Midbrain (tissue), 1 donor: ENCODE measurements around the gene BICDL2.
A peak's percentile ranks its signal among the peaks of the same experiment; 100 is the strongest.
"Not testable (repeated sequence)": the region's sequence is repeated elsewhere in the genome, so short reads cannot be mapped to it uniquely, and the experiment has no call there.

Experiments
- DNase-seq: peaks from one replicate; lab custom pipeline; 2025; lab: John Stamatoyannopoulos, UW

Gene BICDL2

DNA sequence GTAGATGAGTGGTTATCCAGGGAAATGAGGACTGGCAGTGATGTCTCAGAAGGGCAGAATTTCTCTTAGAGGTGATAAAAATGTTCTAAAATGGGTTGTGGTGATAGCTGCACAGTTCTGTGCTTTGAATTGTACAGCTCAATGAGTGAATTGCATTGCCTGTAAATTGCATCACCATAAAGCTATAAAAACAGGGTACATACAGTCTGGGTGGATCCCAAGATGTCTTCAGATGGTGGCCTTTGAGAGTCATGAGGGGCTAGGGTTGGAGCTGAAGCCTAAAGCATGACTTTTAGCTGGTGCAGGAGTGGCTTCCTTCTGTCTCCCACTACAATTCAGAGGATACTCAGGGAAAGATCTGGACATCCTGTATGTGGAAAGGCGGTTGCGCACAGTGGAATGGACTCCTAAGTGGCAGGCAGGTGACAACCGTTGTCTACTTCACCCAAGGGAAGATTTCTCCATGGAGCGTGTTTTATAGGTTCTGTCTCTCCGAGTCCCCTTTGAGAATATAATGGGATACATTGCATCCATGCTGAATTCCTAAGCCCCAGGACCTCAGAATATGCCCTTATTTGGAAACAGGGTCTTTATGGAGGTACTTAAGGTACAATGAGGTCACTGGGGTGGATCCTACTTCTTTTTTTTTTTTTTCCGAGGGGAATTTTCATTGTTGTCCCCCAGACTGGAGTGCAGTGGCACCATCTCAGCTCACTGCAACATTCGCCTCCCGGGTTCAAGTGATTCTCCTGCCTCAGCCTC is 27.1 kb upstream of the BICDL2 start:
- DNase-seq: no peak

DNA sequence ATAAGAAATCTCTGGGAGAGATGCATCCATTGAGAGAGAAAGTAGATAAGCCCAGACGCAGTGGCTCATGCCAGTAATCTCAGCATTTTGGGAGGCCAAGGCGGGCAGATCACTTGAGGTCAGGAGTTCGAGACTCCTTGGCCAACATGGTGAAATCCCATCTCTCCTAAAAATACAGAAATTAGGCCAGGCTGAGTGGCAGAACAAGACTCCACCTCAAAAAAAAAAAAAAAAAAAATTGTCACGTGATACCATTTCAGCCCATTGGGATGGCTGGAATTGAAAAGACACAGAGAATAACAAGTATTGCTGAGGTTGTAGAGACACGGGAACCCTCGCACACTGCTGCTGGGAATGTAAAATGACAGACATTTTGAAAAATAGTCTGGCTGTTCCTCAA is 25.8 kb upstream of the BICDL2 start:
- no peak for DNase-seq

DNA sequence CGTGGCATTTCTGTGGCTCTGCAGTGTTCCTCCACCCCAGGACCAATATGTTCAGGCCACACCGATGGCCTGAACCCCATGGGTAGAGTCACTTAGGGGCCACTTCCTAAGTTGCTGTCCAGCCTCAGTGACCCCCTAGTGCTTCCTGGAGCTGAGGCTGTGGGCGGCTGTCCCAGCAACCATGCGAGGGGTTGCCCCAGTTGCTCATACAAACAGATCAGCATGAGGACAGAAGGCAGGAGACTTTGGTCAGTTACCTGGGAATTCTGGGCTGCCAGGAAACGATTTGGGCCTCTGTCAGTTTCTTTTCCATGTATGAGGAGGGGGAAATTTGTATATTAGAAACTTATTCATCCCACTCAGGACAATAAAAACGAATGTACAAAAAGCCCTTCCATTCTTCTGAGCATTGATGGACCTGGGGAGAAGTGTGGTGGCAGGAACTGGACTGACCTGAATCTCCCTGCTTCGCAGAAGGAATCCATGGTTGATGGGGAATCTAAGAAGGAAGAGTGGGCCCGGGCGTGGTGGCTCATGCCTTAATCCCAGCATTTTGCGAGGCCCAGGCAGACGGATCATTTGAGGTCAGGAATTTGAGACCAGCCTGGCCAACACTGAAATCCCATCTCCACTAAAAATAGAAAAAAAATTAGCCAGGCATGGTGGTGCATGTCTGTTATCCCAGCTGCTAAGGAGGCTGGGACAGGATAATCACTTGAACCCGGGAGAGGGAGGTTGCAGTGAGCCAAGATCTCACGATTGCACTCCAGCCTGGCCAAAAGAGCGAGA is 23.8 kb upstream of the BICDL2 start:
- DNase-seq: no peak

DNA sequence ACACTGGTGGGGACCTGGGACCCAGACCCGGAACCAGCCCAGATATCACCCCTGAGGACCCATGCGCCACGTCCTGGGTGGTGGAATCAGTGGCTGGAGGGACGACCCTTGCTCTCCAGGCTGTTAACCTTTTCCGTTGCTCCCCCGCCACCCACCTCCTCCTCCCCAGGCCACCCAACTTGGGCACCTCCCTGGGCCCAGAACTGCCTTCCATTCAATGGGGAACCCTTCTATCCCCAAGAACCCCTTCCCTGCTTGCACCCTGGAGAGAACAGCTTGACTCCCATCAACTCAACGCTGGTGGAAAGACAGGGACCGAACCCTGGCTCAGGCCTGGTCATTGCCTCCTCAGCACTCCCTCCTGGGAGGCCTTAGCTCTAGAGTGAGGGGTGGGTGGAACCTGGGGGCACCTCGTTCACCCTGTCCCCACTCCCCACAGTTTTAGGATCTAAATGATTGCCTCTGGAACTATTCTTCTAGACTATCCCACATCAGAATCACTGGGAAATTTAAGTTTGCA is 23.0 kb upstream of the BICDL2 start:
- no peak for DNase-seq

DNA sequence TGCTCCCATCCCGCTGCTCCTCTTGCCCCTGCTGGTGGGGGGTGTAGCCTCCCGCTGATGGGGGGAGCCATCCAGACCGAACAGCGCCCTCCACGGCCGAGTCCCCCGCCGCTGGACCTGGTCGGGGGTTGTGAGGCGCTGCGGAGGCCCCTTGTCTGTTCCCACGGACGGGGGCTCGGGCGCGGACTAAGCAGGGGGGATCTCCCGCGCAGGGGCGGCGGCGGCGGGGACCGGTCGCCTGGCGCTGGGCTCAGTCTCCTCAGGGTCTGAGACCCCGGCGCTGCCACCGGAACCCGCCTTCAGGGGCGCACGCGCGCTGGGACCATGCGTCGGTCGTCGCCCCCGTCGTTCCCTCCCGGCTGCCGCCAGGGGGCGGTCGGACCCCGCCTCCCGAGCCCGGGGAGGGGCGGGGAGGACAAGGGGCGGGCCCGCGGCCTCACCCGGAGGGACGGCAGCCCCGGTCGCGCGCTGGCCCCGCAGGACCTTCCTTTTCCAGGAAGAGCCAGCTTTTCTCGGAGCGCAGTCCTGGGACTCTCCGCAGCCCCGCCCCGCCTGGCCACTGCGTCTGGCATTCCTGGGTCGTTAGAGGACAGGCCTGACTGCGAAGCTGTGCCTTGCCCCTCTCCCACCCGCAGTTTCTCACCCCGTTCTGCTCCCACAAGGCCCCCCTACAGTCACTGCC is 22.4 kb upstream of the BICDL2 start:
- DNase-seq: peak; percentile 84

DNA sequence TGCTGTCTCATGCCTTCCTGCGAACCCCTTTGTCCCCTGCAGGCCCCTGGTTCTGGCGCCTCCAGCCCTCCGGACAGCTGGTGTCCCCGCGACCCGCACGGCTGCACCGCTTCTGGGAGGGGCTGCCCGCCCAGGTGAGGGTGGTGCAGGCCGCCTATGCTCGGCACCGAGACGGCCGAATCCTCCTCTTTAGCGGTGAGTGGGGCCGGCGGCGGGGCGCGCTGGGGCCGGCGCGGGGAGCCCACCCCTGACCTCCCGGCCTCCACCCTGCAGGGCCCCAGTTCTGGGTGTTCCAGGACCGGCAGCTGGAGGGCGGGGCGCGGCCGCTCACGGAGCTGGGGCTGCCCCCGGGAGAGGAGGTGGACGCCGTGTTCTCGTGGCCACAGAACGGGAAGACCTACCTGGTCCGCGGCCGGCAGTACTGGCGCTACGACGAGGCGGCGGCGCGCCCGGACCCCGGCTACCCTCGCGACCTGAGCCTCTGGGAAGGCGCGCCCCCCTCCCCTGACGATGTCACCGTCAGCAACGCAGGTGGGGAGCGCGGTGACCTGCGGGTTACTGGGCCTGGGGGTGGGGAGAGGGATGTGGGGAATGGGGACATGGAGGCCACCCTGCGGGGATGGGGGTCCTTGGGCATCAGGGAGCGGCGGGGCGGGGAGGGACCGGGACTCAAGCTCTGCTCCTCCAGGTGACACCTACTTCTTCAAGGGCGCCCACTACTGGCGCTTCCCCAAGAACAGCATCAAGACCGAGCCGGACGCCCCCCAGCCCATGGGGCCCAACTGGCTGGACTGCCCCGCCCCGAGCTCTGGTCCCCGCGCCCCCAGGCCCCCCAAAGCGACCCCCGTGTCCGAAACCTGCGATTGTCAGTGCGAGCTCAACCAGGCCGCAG is 21.6 kb upstream of the BICDL2 start:
- peak; percentile 31 for DNase-seq

DNA sequence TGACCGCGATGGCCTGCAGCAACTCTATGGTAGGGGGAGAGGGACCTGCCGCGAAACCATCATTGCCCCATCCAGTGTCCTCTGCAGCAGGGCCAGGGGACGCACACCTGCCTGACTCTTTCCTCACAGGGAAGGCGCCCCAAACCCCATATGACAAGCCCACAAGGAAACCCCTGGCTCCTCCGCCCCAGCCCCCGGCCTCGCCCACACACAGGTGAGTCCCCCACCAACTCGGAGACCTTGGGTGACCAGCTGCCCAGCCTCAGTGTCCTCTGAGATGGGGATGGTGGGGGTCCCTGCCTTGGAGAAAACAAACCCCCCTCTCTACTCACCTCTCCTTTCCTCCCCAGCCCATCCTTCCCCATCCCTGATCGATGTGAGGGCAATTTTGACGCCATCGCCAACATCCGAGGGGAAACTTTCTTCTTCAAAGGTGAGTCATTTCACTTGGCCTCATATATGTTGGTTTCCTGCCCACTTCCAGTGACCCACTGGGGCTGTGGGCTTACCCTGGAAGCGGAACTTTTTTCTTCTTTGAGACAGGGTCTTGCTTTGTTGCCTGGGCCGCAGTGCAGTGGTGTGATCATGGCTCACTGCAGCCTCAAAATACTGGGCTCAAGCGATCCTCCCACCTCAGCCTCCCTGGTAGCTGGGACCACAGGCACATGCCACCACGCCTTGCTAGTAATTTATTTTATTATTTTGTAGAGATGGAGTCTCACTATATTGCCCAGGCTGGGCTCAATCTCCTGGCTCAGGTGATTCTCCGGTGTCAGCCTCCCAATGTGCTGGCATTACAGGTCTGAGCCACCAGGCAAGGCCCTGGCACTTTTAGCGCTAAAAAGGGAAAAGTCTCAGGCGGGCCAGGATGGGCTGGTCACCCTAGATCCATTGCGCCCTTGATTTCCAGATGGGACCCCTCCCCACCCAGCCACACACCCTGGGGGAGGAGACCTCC is 20.7 kb upstream of the BICDL2 start:
- no peak for DNase-seq

DNA sequence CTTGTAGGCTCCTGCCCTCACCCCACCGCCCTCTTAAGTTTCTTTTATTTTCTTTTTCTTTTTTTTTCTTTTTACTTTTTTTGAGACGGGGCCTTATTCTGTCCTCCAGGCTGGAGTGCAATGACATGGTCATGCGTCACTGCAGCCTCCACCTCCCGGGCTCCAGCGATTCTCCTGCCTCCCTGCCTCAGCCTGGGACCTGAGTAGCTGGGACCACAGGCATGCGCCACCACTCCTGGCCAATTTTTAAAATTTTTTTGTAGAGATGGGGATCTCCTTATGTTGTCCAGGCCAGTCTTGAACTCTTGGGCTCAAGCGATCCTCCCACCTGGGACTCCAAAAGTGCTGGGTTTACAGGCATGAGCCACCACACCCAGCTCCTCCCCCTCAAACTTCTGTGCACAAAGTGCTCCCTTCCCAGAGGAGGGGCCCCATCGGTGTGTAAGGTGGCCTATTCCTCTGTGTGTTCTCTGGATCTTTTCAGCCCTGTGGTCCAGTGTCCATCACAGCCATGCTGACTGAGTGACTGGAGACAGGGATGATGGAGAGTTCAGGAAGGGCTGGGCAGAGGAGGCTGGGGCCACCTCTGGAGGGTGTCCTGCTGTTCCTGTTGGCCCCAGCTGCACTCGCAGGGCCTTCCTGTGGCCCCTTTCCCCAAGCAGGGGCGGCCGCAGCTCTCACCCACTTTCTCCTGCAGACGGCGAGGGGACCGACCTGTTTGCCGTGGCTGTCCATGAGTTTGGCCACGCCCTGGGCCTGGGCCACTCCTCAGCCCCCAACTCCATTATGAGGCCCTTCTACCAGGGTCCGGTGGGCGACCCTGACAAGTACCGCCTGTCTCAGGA is 19.8 kb upstream of the BICDL2 start:
- DNase-seq: no peak

DNA sequence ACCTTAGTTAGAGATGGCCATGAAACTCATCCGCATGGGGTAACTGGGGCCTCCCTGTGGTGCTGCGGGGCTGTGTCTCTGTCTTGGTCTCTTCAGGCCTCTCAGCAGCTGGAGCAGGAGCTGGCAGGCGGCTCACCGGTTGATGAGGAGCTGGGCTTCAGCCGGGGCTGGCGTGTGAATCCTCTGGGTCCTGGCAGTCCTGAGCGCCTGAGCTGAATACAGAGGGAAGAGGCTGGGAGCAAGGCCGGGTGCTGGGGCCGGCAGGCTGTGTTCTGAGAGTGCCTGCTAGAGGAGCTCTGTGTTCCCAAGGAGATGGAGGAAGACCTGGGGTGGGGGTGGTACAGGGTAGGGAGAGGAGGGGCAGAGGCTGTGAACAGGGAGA is 19.0 kb upstream of the BICDL2 start:
- not testable (repeated sequence) for DNase-seq

DNA sequence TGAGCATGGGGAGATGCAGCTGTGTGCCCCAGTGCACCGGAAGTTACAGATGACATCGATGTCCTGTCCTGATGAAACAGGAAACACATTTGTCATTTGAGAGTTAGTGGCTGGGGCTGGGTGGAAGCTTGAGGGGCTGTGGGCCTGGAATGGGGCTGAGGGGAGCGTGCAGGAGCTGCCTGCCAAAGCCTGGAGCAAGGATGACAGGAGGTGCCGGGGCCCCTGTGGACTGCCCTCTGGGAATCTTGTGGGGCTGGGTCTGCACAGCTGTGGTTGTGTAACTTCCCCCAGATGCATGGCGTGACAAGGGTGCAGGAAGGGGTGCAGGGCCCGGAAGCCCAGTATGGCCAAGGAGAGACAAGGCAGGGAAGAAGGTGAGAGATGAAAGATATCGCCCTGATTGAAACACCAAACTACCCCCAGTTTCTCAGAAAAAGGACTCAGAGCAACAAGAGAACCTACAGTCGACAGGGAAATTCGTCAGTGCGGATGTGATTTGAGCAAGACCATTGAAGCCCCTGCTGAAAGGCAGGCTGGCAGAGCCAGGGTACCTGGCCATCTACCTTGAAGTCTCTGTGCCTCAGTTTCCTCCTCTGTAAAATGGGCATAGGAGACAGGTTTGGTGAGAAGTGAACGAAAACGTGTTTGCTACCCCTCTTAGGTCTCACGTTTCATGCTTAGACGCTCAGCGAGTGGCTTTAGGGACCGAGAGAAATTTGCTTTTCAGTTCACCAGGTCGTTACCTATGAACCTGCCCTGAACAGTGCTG is 18.4 kb upstream of the BICDL2 start:
- no peak for DNase-seq

DNA sequence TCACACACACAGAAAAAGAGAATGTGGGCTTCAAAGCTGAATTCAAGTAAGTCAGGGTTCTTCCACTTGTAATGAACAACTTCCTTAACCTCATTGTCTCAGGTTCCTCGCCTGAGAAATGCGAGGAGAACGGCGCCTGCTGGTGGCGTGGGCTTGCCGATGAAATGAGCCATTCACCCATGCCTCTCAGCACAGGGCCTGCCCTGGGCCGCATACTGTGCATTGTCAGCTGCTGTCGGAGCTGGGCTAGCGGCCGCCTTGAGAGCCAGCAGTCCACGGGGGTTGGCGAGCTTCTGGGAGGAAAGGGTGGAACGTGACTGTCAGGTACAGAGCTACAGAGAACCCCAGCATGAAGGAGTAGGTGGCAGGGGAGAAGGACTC is 16.6 kb upstream of the BICDL2 start:
- not testable (repeated sequence) for DNase-seq

DNA sequence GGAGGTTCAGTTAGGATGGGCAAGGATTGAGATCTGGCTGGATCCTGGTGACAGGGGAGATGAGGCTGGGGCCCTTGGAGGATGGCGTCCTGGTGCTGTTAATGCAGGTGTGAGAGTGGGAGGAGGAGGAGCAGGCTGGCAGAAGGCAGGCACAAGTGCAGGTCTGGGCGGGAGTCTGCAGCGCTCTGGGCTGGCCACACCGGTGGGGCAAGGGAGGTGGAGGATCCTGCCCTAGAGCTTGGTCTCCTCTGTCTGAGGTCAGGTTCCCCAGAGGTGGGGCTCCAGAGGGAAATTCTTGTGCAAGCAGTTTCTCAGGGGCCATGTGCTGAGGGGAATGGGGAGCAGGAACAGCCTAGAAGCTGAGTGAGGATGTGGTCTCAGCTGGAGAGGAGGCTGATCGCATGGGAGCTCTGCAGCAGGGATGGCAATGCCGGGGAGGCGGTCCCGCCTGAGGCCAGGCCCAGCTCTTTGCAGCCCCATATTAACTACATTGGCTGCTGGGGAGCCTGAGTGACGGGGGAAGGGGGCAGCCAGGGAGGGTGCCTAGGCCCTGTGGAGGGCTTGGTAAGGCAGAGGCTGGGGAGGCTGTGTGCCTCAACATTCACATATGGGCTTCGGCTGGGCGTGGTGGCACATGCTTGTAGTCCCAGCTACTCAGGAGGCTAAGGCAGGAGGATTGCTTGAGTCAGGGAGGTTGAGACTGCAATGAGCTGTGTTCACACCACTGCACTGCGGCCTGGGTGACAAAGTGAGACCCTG is 16.0 kb upstream of the BICDL2 start:
- not testable (repeated sequence) for DNase-seq

DNA sequence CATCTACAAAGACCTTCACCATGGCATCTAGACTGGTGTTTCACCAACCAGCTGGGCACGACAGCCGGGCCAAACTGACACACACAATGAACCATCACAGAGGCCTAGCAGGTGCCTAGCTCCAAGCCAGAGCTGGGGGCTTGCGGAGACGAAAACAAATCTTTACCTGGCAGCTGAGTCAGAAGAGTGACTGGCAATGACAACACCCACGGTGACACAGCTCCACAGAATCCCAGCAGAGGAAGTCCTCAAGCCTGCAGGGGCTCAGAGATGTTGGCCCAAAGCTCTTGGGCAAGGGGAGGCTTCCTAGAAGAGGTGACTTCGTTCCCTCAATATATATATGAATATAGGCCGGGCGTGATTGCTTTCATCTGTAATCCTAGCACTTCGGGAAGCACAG is 14.8 kb upstream of the BICDL2 start:
- DNase-seq: no peak

DNA sequence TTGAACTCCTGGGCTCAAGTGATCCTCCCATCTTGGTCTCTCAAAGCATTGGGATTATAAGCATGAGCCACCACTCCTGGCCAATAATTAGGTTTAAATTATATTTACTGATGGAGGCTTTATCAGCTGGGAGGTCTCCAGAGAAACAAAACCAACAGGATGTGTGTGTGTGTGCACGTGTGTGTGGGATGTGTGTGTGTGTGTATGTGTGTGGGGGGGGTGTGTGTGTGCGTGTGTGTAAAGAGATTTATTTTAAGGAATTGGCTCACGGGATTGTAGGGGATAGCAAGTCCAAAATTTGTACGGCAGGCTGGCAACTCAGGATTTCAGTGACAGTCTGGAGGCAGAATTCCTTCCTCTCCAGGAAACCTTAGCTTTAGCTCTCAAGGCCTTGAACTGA is 14.3 kb upstream of the BICDL2 start:
- DNase-seq: no peak

DNA sequence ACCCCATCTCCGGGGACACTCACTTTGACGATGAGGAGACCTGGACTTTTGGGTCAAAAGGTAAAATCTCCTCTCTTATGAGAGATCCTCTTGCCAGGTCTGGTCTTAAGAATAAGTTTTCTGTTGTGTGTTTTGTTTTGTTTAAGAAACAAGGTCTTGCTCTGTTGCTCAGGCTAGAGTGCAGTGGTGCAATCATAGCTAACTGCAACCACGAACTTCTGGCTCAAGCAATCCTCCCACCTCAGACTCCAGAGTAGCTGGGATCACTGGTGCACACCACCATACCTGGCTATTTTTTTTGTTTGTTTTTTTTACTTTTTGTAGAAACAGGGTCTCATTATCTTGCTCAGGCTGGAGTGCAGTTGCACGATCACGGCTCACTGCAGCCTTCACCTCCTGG is 13.7 kb upstream of the BICDL2 start:
- DNase-seq: no peak

DNA sequence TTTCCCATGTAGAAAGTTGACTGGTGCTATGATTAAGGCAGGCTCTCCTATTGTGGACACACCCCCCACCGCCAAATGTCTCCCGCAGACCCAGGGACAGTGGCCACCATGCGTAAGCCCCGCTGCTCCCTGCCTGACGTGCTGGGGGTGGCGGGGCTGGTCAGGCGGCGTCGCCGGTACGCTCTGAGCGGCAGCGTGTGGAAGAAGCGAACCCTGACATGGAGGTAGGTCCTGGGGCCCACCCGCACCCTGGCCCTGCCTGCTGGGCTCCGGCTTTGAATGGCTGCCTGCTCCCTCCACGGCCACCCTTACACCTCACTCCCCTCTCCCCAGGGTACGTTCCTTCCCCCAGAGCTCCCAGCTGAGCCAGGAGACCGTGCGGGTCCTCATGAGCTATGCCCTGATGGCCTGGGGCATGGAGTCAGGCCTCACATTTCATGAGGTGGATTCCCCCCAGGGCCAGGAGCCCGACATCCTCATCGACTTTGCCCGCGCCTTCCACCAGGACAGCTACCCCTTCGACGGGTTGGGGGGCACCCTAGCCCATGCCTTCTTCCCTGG is 13.3 kb upstream of the BICDL2 start:
- DNase-seq: no peak

DNA sequence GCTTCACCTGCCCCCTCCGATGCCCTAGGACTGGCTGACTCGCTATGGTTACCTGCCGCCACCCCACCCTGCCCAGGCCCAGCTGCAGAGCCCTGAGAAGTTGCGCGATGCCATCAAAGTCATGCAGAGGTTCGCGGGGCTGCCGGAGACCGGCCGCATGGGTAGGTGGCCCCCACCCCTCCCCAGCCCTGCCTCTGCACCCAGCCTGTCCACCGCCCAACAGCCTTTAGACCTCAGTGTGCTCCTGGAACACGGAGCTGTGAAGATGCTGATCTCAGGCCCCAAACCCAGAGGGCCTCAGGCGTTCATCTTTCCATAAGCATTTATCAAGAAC is 10.6 kb upstream of the BICDL2 start:
- DNase-seq: no peak
